BLaER1 (cell line): ENCODE data around the gene SYVN1.

ENCODE experiments used
- H3K27ac ChIP-seq: shearing (Covaris generic); formaldehyde crosslinking; 2 replicates; pipeline ENCODE4 v1.8.1; 2022
- H3K27me3 ChIP-seq: shearing (Covaris generic); formaldehyde crosslinking; 2 replicates; pipeline ENCODE4 v1.8.1; 2022
- H3K36me3 ChIP-seq: shearing (Covaris generic); formaldehyde crosslinking; 2 replicates; pipeline ENCODE4 v1.8.1; 2022
- H3K4me1 ChIP-seq: shearing (Covaris generic); formaldehyde crosslinking; 2 replicates; pipeline ENCODE4 v1.8.1; 2022
- H3K4me2 ChIP-seq: shearing (Covaris generic); formaldehyde crosslinking; 2 replicates; pipeline ENCODE4 v1.8.1; 2022
- H3K4me3 ChIP-seq: shearing (Covaris generic); formaldehyde crosslinking; 2 replicates; pipeline ENCODE4 v1.8.1; 2022
- H3K9ac ChIP-seq: shearing (Covaris generic); formaldehyde crosslinking; 2 replicates; pipeline ENCODE4 v1.8.1; 2022
- H3K9me3 ChIP-seq: shearing (Covaris generic); formaldehyde crosslinking; 2 replicates; pipeline ENCODE4 v1.8.1; 2022
- H4K20me1 ChIP-seq: shearing (Covaris generic); formaldehyde crosslinking; 2 replicates; pipeline ENCODE4 v1.8.1; 2022
- Cebpa-rat ChIP-seq: shearing (Covaris generic); IDR thresholded peaks from 2 replicates; pipeline ENCODE4 v1.8.1; 2022

SYVN1 gene

DNA sequence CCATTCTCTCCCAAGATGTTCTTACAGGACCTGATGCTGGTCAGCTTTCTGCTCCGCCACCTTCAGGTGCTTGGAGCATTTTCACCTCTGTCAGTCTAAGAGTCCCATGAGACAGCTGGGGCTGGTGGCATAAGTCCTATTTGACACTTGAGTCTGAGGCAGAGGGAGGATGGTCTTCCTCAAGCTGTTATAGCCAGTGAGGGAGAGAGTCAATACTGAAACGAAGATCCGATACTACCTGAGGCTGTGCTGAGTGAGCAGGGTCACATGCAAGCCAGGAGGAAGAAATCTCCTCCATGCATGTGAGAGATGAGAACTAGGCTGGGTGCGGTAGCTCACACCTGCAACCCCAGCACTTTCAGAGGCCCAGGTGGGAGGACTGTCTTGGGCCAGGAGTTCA lies 44.7 kb downstream of the SYVN1 start:
- TF ChIP-seq Cebpa-rat: no peak
- no peaks in the 10 kb centered on the region; the same call in 1 of the 2 replicates for H4K20me1 ChIP-seq

DNA sequence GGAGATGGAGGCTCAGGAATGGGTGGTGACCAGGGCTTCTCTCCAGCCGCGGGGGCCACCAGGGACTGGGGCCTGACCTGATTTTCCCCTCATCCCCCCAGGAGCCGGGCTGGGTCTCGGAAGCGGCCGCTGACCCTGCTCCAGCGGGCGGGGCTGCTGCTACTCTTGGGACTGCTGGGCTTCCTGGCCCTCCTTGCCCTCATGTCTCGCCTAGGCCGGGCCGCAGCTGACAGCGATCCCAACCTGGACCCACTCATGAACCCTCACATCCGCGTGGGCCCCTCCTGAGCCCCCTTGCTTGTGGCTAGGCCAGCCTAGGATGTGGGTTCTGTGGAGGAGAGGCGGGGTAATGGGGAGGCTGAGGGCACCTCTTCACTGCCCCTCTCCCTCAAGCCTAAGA lies 46.5 kb downstream of the SYVN1 start:
- no peaks in the 10 kb centered on the region for H3K27me3 ChIP-seq
- H3K4me2 ChIP-seq: no peak overlapping the region
- TF ChIP-seq Cebpa-rat: no peak
- no peak overlapping the region for H3K9ac ChIP-seq
- H3K4me3 ChIP-seq: no peak overlapping the region
- H3K4me1 ChIP-seq: peaks cover 26% of the 10 kb centered on the region
- peaks cover 50% of the 10 kb centered on the region for H3K36me3 ChIP-seq
- no peaks in the 10 kb centered on the region for H3K9me3 ChIP-seq
- no peak overlapping the region for H3K27ac ChIP-seq
- no peaks in the 10 kb centered on the region; the same call in 1 of the 2 replicates for H4K20me1 ChIP-seq

More for the DNA sequence above, 44.7 kb downstream of the SYVN1 start:
- Histone ChIP-seq H3K4me1 (peaks cover 17% of the 10 kb centered on the region), H3K4me3 (no peak overlapping the region), H3K27me3 (no peaks in the 10 kb centered on the region), H3K9ac (no peak overlapping the region), H3K27ac (no peak overlapping the region), H3K36me3 (peaks cover 50% of the 10 kb centered on the region), H3K9me3 (no peaks in the 10 kb centered on the region), H3K4me2 (no peak overlapping the region)

DNA sequence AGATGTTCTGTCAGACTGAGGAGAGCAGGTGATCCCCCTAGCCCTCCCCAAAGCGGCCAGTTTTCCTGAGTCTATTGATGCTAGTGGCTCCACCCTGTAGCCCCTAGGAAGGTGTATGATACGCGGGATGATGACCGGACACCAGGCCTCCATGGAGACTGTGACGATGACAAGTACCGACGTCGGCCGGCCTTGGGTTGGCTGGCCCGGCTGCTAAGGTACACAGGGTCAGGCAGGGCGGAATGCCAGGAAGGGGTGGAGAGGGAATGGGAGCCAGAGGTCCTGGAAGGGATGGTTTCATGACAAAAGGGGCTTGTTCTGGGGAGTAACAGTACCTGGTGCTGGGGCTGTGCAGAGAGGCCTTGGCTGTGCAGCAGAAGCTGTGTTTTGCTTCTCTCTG lies 47.1 kb downstream of the SYVN1 start:
- Histone ChIP-seq H3K9ac (no peak overlapping the region), H3K4me1 (peaks cover 32% of the 10 kb centered on the region), H3K27ac (no peak overlapping the region), H3K9me3 (no peaks in the 10 kb centered on the region), H3K4me3 (no peak overlapping the region), H3K4me2 (no peak overlapping the region), H4K20me1 (no peaks in the 10 kb centered on the region; the same call in 1 of the 2 replicates), H3K36me3 (peaks cover 50% of the 10 kb centered on the region), H3K27me3 (no peaks in the 10 kb centered on the region)
- no peak for TF ChIP-seq Cebpa-rat

DNA sequence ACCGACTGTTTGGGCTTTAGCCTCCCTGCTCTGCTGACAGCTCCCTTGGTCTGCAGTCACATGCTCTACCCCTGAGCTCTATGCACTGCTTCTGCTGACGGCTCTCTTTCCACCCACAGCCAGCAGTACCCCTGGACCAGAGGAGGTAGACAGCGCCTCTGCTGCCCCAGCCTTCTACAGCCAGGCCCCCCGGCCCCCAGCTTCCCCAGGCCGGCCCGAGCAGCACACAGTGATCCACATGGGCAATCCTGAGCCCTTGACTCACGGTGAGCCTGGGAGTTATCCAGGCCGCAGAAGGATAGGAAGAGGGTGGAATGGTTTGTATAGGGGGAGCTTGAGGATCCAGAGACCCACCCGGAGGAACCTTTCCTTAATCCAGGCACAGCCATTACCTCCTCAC lies 47.5 kb downstream of the SYVN1 start:
- Histone ChIP-seq H3K27me3 (no peaks in the 10 kb centered on the region), H3K4me2 (no peak overlapping the region), H4K20me1 (no peaks in the 10 kb centered on the region; the same call in 1 of the 2 replicates), H3K4me3 (no peak overlapping the region), H3K27ac (no peak overlapping the region), H3K4me1 (peaks cover 36% of the 10 kb centered on the region), H3K9me3 (no peaks in the 10 kb centered on the region), H3K36me3 (peaks cover 54% of the 10 kb centered on the region), H3K9ac (no peak overlapping the region)
- TF ChIP-seq Cebpa-rat: no peak

DNA sequence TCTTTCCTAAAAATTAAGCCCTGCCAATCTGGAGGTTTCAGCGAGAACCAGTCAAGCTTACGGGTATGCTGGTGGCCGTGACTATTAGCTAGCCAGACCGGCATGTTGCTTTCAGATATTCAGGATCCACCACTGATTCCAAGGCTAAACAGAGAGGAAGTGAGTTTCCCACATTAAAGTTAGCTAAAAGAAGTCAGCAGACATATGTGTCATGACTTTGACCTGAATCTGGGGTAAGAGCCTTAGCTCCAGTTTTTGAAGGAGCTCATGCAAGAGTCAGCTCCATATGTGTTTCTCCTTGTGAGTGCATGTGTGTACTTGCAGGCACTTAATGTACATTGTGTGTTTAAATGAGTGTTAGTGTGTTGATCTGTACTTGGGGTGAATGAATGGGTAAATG lies 48.9 kb downstream of the SYVN1 start:
- Histone ChIP-seq H3K4me1 (peaks cover 41% of the 10 kb centered on the region), H3K27ac (no peak overlapping the region), H4K20me1 (no peaks in the 10 kb centered on the region; the same call in 1 of the 2 replicates), H3K4me3 (no peak overlapping the region), H3K9ac (peak overlapping the region; percentile 88; the same call in 1 of the 2 replicates), H3K36me3 (peaks cover 68% of the 10 kb centered on the region), H3K27me3 (no peaks in the 10 kb centered on the region), H3K4me2 (peak overlapping the region; percentile 99), H3K9me3 (no peaks in the 10 kb centered on the region)
- no peak for TF ChIP-seq Cebpa-rat

DNA sequence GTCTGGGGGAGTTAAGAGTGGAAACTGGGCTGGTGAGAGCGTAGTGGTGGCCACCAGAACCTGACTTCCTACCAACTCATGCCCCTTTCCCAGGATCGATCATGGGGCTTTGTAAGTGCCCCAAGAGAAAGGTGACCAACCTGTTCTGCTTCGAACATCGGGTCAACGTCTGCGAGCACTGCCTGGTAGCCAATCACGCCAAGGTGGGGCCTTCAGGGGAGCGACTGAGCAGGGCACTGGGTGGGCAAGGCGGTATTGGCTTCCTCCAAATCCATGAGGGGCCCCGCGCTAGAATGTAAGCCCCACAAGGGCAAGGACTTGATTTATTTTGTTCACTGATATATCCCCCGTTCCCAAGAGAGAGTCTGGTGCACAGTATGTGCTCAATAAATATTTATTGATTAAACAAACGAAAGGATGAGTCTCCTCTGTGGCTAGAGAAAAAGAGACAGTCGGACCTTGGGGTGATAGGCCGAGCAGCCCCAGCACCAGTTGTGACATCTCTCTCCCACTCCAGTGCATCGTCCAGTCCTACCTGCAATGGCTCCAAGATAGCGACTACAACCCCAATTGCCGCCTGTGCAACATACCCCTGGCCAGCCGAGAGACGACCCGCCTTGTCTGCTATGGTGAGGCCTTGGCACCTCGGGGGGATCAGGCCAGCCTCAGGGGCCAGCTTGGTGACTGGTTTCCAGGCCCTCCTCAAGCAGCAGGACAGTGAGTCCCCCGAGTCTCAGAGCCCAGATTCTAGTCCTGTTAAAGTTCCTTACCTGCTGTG lies 49.5 kb downstream of the SYVN1 start:
- Histone ChIP-seq H3K9me3 (no peaks in the 10 kb centered on the region), H3K4me2 (peak overlapping the region; percentile 99), H3K27me3 (no peaks in the 10 kb centered on the region), H3K4me3 (peak overlapping the region; percentile 85), H4K20me1 (no peaks in the 10 kb centered on the region; the same call in 1 of the 2 replicates), H3K27ac (peak overlapping the region; percentile 86), H3K36me3 (peaks cover 72% of the 10 kb centered on the region), H3K9ac (peak overlapping the region; percentile 88), H3K4me1 (peaks cover 39% of the 10 kb centered on the region)
- no peak for TF ChIP-seq Cebpa-rat

DNA sequence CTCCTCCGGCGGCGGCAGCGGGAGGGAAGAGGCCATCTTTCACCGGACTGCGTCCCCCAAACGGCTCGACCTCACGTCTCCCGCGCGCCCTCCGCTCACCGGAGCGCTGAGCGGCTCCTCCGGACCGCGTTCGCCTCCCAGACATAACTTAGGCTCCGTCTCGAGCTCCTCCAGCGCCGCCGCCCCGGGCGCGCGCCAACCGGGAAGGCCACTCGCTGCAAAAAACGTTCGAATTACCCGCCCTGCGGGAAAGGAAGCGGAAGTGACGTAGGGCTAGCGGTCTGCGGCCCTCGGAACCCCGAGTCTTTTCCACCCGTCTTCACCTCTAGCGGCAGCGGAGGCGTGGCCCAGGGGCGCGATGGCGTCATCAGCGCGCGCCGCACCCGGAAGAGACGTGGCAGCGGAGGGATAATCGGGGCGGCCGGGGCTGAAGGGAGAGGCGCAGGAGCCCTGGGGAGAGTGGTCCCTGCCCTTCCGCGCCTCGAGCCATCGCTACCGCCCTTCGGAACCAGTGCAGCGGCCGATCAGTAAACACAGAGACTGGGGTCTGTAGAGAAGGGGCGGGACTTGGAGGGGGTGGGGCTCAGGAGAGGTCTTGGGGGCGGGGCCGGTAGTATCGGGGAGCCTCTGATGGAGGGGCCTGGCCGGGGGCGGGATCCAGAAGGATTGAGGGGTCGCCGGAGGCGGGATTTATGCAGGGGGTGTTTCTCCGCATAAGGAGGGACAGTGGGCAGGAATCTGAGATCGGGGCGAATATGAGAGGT lies 50.3 kb downstream of the SYVN1 start, which contains the start of the genes CDCA5 and ZFPL1:
TSS of gene CDCA5 (minus strand) at position 207 of the 764 bp plus-strand sequence. CDS start at position 145, 62 bp downstream.
TSS of gene ZFPL1 (plus strand) at position 389 of the 764 bp plus-strand sequence. CDS start 477 bp downstream, outside the sequence.
- peaks cover 6% of the 10 kb centered on the region; the same call in 1 of the 2 replicates for H4K20me1 ChIP-seq
- peak within 1 kb of the TSS; percentile 99 for H3K4me2 ChIP-seq
- peak within 1 kb of the TSS; percentile 85 for H3K4me3 ChIP-seq
- peak within 1 kb of the TSS; percentile 86 for H3K27ac ChIP-seq
- no peak for TF ChIP-seq Cebpa-rat
- H3K27me3 ChIP-seq: no peaks in the 10 kb centered on the region
- H3K9ac ChIP-seq: peak within 1 kb of the TSS; percentile 88
- peaks cover 45% of the 10 kb centered on the region for H3K4me1 ChIP-seq
- no peaks in the 10 kb centered on the region for H3K9me3 ChIP-seq
- peaks cover 72% of the 10 kb centered on the region for H3K36me3 ChIP-seq

DNA sequence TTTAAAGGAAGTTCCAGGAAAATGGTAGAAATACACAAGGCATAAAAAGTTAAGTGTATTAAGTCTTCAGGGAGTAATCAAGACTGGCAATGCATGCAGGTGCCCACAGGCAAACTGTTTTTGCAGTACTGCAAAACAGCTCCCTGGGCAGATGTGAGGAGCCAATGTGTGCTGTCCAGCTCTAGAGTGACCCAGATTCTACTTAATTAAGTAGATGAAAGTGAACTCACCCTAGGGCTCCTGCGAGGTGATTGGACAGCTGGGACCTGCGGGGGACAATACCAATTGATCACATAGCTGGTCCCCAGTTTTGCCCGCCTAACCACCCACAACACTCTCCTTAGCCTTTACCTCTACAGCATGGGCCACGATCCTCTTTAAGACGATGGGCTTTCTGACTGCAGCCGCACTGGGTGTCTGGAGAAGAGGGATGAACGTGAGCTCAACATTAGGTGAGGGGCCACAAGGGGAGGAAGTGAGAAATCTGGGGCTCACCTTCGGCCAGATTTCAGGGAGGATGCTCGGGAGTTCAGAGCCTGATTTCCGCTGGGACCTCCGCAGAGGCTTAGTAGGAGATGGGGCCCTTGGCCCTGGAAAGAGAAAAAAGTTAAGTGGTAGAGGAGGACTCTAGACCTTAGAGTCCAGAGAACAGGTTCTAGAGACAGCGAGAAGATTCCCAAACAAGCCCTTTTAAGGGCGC lies 51.0 kb downstream of the SYVN1 start:
- Histone ChIP-seq H3K27me3 (no peaks in the 10 kb centered on the region), H3K9me3 (no peaks in the 10 kb centered on the region), H3K4me1 (peaks cover 53% of the 10 kb centered on the region), H3K9ac (peak overlapping the region; percentile 88), H3K36me3 (peaks cover 71% of the 10 kb centered on the region), H3K4me3 (peak overlapping the region; percentile 85), H4K20me1 (peaks cover 14% of the 10 kb centered on the region; the same call in 1 of the 2 replicates), H3K4me2 (peak overlapping the region; percentile 97), H3K27ac (peak overlapping the region; percentile 86)
- no peak for TF ChIP-seq Cebpa-rat

DNA sequence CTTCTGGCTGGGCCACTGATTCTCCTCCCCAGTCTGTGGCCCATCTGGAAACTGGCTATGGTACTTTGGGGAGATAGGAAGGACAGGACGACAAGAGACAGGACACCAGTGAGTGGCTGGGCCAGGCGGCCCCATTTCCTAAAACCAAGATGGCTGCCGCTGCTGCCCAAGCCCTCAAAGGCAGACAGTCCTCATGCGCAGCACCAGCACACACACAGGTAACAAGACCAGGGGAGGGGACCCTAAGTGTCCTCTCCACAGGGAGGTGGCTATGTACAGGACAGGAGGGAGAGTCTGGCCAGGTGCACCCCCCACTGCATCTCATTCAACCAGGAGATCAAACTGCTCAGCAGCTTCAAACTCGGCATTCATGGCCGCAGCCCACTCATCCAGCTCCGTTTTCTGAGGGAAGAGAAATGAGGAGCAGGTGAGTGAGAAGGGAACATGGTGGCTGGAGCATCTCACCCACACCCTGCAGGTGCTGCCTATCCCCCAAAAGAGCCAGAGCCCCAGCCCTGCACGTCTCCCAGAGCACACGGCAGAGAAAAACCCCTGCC lies 55.5 kb downstream of the SYVN1 start:
- no peaks in the 10 kb centered on the region for H3K9me3 ChIP-seq
- peaks cover 66% of the 10 kb centered on the region for H3K36me3 ChIP-seq
- peak overlapping the region; percentile 49 for H3K4me2 ChIP-seq
- no peak overlapping the region for H3K4me3 ChIP-seq
- H4K20me1 ChIP-seq: peaks cover 30% of the 10 kb centered on the region; the same call in 1 of the 2 replicates
- H3K9ac ChIP-seq: peak overlapping the region; percentile 52
- H3K27ac ChIP-seq: peak overlapping the region; percentile 40
- no peaks in the 10 kb centered on the region for H3K27me3 ChIP-seq
- TF ChIP-seq Cebpa-rat: no peak
- H3K4me1 ChIP-seq: peaks cover 49% of the 10 kb centered on the region
